Epidermal melanocyte (primary cell): ENCODE measurements around the gene KCNJ13.

Source experiments
- DNase-seq: peaks from one replicate; pipeline ENCODE4 v3.0.0; 2011; ENCODE audit warnings: low spot score; ENCODE audit not compliant: insufficient read length

The KCNJ13 gene

GRCh38 chr2:232776435-232776834, at the start of gene KCNJ13:
TSS of gene KCNJ13 (minus strand) at chr2:232776565. CDS start at chr2:232771362, 5,203 bp downstream.
- DNase-seq = peak; percentile 37

- DNase-seq = no peak
These were observed 41.4 kb upstream of the KCNJ13 start for GRCh38 chr2:232817756-232818155.

GRCh38 chr2:232816657-232817056, 40.3 kb upstream of the KCNJ13 start:
- no peak for DNase-seq

- DNase-seq = no peak
These were observed 39.2 kb upstream of the KCNJ13 start for GRCh38 chr2:232815569-232815968.

GRCh38 chr2:232810444-232810843, 34.1 kb upstream of the KCNJ13 start:
- DNase-seq = no peak

- no peak for DNase-seq
These were observed 33.2 kb upstream of the KCNJ13 start for GRCh38 chr2:232809349-232810124.

GRCh38 chr2:232802091-232802490, 25.7 kb upstream of the KCNJ13 start:
- no peak for DNase-seq

- DNase-seq = no peak
These were observed 23.8 kb upstream of the KCNJ13 start for GRCh38 chr2:232800166-232800565.

GRCh38 chr2:232798187-232798586, 21.8 kb upstream of the KCNJ13 start:
- no peak for DNase-seq

- DNase-seq = no peak
These were observed 19.6 kb upstream of the KCNJ13 start for GRCh38 chr2:232795920-232796319.

- no peak for DNase-seq
These were observed 18.6 kb upstream of the KCNJ13 start for GRCh38 chr2:232794981-232795380.

GRCh38 chr2:232793271-232793670, 16.9 kb upstream of the KCNJ13 start:
- DNase-seq = no peak

- no peak for DNase-seq
These were observed 15.2 kb upstream of the KCNJ13 start for GRCh38 chr2:232791518-232791917.

GRCh38 chr2:232789082-232789481, 12.7 kb upstream of the KCNJ13 start:
- no peak for DNase-seq

GRCh38 chr2:232787806-232788205, 11.4 kb upstream of the KCNJ13 start:
- peak; percentile 58 for DNase-seq

GRCh38 chr2:232783278-232783677, 6.9 kb upstream of the KCNJ13 start:
- no peak for DNase-seq

GRCh38 chr2:232781765-232782164, 5.4 kb upstream of the KCNJ13 start:
- DNase-seq = no peak

GRCh38 chr2:232779934-232780333, 3.6 kb upstream of the KCNJ13 start:
- DNase-seq = no peak

- peak; percentile 52 for DNase-seq
These were observed 3.1 kb upstream of the KCNJ13 start for GRCh38 chr2:232779465-232779864.

GRCh38 chr2:232777276-232777675, 911 bp upstream of the KCNJ13 start:
- no peak for DNase-seq

- DNase-seq = no peak
These were observed 2.5 kb downstream of the KCNJ13 start for GRCh38 chr2:232773815-232774214.

- DNase-seq = no peak
These were observed 3.8 kb downstream of the KCNJ13 start for GRCh38 chr2:232772531-232772930.

GRCh38 chr2:232771870-232772269, 4.5 kb downstream of the KCNJ13 start:
- no peak for DNase-seq
